Cerebellar cortex (tissue), 1 donor: ENCODE results near the gene NOP16.
"Not testable (repeated sequence)": the region's sequence is repeated elsewhere in the genome, so short reads cannot be mapped to it uniquely, and the experiment has no call there.

Experiments used
- DNase-seq: peaks from one replicate; pipeline ENCODE4 v3.0.0-alpha.2; 2015; ENCODE audit warnings: low spot score

The NOP16 gene

DNA sequence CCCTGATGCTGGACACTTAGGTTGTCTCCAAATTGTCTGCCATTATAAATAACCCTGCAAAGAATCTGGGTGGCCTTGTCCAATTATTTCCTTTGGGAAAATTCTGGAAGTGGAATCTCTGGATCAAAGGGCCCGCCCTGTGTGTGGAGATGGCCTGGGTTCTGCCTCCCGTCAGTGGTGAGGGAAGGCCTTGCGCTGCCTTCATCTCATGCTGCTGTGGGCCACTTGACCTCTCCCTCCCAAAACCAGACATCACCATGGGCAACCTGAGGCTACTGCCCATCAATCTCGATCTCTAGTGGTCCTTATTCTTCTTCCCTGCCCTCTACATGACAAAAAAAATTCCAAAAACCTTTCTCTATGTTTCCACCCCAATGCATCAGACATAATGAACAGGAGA, 21.4 kb upstream of the NOP16 start:
- DNase-seq = no peak

- DNase-seq = no peak
These were observed 20.2 kb upstream of the NOP16 start for GRCh38 chr5:176408590-176408989.

DNA sequence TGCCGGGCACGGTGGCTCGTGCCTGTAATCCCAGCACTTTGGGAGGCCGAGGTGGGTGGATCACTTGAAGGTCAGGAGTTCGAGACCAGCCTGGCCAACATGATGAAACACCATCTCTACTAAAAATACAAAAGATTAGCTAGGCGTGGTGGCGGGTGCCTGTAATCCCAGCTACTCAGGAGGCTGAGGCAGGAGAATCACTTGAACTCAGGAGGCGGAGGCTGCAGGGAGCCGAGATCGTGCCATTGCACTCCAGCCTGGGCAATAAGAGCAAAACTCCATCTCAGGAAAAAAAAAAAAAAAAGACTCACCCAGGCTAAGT, 19.8 kb upstream of the NOP16 start:
- DNase-seq = not testable (repeated sequence)

- no peak for DNase-seq
These were observed 19.3 kb upstream of the NOP16 start for GRCh38 chr5:176407456-176408251.

GRCh38 chr5:176406436-176407052, 18.1 kb upstream of the NOP16 start:
- no peak for DNase-seq

- no peak for DNase-seq
These were observed 17.4 kb upstream of the NOP16 start for GRCh38 chr5:176405656-176406435.

DNA sequence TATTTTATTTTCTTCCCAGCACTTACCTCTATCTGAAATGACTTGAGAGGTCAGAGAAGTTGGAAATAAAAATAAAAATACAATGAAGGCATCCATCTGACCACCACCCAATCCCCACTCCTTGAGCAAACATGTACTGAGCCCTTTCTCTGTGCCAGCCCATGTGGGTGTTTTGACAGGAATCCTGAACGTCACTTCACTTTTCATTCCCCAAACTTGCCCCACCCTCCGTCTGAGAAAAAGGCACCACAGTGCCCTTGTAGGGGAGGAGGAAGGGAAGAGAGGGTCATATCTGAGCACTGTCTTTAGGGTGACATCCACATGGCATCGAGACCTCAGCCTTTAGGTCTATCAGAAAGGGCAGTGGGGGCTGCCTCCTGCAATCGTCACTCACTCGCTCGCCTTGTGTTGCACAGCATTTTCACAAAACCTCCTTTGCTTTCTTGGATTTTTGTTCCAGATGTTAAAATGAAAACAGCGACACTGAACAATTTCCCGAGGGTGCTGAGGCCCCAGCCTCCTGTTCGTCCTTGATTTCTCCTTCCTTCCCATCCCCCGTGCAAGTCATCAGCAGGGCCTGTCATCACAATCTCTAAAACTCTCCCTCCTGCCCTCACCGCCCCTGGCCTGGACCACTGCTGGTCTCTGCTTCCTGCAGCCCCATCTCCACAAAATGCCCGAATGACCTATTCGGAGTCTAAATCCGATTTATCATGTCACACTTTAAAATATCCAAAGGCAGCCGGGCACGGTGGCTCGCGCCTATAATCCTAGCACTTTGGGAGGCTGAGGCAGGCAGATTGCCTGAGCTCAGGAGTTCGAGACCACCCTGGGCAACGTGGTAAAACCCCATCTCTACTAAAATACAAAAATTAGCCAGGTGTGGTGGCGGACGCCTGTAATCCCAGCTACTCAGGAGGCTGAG, 13.1 kb upstream of the NOP16 start:
- DNase-seq = no peak

GRCh38 chr5:176400382-176401156, 12.2 kb upstream of the NOP16 start:
- DNase-seq = no peak

- DNase-seq = no peak
These were observed 9.5 kb upstream of the NOP16 start for GRCh38 chr5:176397736-176398420.

- no peak for DNase-seq
These were observed 7.9 kb upstream of the NOP16 start for GRCh38 chr5:176396330-176396729.

GRCh38 chr5:176394881-176395675, 6.7 kb upstream of the NOP16 start:
- no peak for DNase-seq

GRCh38 chr5:176394096-176394495, 5.7 kb upstream of the NOP16 start:
- no peak for DNase-seq

GRCh38 chr5:176392526-176392925, 4.1 kb upstream of the NOP16 start:
- DNase-seq = no peak

DNA sequence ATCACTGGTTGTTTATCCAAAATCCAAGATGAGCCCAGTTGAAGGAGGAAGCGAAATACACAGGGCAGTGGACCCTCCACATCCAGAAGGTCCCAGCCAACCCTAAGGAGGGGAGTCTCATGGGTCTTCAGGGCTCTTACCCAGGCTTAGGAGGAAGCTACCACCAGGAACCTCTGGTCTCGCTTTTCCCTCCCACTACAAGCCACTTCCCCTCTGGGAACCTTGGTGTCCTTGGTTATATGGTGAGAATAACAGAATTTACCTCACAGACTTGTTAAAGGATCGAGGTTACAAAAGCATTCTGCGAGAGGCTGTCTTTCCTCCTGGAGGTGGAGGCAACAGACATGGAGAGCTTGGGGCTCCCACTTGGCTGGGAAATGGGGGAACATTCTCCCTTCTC, 3.6 kb upstream of the NOP16 start:
- no peak for DNase-seq

- no peak for DNase-seq
These were observed 3.1 kb upstream of the NOP16 start for GRCh38 chr5:176391479-176391878.

DNA sequence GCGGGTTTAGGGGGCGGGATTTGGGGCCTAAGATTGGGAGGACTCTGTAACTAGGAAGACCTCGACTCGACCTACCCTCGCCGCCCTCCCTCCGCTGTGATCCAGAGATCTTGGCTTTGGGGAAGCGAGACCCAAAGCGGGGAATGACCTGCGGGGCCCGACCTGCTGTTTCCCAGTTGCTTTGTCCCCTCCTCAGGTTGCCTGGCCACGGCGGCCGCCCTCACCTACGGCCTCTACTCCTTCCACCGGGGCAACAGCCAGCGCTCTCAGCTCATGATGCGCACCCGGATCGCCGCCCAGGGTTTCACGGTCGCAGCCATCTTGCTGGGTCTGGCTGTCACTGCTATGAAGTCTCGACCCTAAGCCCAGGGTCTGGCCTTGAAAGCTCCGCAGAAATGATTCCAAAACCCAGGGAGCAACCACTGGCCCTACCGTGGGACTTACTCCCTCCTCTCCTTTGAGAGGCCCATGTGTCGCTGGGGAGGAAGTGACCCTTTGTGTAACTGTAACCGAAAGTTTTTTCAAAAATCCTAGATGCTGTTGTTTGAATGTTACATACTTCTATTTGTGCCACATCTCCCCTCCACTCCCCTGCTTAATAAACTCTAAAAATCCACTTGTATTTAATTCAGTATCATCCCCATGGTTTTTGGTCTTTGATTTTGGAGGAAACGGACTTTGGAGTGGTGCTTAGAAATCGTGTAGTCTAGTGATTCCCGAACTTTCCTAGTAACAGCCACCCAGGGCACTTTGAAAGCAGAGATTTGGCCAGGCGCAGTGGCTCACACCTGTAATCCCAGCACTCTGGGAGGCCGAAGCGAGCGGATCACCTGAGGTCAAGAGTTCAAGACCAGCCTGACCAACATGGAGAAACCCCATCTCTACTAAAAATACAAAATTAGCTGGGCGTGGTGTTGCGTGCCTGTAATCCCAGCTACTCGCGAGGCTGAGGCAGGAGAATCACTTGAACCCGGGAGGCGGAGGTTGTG, 1.0 kb upstream of the NOP16 start:
- DNase-seq = no peak

- no peak for DNase-seq
These were observed 375 bp downstream of the NOP16 start for GRCh38 chr5:176388003-176388443.

GRCh38 chr5:176387384-176387925, 943 bp downstream of the NOP16 start:
- no peak for DNase-seq
